HFF-Myc (cell line): ENCODE data around the gene UNK.

Experiments used
- DNase-seq: peaks from one replicate; pipeline ENCODE4 v3.0.0-alpha.2; 2011; ENCODE audit warnings: low read depth; ENCODE audit errors: extremely low read depth
- H3K4me3 ChIP-seq: replicated peaks from 2 replicates; pipeline ENCODE4 v1.5.1; 2011; ENCODE audit warnings: low read depth, mild to moderate bottlenecking, control low read depth, low read length
- TF ChIP-seq, protein P1 (sequence below): IDR thresholded peaks from 2 replicates; pipeline ENCODE4 v1.5.1; 2012; ENCODE audit warnings: mild to moderate bottlenecking, low read depth, low read length, control low read depth; ENCODE audit errors: missing control alignments

Gene UNK

DNA sequence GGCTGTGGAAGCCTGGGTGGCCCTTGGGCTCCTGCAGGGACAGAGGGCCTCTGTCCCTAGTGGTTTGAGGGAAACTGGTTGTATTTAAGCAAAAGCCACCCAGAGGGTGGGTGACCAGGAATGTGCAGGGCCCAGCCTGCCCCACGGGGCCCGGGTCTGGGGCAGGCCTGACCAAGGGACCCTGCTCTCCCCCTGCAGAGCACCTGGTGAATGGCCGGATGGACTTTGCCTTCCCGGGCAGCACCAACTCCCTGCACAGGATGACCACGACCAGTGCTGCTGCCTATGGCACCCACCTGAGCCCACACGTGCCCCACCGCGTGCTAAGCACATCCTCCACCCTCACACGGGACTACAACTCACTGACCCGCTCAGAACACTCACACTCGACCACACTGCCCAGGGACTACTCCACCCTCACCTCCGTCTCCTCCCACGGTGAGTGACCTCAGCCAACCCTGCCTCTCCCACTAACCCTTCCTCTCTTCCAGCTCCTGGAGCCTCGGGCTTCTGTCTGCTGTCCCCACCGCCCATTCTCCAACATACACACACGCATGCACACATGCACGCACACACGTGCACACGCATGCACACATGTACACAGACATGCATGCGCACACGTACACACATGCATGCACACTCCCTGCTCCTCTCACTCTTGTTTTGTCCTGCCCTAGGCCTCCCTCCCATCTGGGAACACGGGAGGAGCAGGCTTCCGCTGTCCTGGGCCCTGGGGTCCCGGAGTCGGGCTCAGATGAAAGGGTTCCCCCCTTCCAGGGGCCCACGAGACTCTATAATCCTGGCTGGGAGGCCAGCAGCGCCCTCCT, 30.0 kb upstream of the UNK start:
- H3K4me3 ChIP-seq: no peak overlapping the region
- no peak for DNase-seq
- TF ChIP-seq, protein P1, sequence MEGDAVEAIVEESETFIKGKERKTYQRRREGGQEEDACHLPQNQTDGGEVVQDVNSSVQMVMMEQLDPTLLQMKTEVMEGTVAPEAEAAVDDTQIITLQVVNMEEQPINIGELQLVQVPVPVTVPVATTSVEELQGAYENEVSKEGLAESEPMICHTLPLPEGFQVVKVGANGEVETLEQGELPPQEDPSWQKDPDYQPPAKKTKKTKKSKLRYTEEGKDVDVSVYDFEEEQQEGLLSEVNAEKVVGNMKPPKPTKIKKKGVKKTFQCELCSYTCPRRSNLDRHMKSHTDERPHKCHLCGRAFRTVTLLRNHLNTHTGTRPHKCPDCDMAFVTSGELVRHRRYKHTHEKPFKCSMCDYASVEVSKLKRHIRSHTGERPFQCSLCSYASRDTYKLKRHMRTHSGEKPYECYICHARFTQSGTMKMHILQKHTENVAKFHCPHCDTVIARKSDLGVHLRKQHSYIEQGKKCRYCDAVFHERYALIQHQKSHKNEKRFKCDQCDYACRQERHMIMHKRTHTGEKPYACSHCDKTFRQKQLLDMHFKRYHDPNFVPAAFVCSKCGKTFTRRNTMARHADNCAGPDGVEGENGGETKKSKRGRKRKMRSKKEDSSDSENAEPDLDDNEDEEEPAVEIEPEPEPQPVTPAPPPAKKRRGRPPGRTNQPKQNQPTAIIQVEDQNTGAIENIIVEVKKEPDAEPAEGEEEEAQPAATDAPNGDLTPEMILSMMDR: no peak

DNA sequence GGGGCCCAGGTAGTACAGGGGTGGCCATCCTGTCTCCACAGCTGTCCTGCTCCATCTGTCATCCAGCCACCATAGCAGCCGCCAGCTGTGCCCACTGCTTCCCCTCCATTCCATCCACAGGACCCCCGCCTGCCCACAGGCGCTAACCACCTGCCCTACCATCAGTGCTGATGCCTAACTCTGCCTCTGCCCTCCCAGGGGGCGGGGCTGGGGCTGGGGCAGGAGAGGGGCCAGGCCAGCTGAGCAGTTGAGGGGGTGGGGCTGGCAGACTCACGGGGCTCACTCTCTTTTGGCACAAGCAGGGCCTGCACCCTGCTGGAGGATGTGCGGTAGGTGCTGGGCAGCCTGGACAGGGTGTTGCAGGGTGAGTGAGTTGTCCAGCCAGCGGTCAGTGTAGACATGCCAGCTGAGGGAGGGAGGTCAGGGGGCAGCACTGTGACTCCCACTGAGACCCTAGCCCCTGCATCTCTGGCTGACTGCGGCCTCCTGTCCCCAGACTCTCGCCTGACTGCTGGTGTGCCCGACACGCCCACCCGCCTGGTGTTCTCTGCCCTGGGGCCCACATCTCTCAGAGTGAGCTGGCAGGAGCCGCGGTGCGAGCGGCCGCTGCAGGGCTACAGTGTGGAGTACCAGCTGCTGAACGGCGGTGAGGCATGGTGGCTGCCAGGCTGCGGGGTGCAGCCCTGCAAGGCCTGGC, 29.3 kb upstream of the UNK start:
- H3K4me3 ChIP-seq: no peak overlapping the region
- TF ChIP-seq, protein P1: no peak
- no peak for DNase-seq

DNA sequence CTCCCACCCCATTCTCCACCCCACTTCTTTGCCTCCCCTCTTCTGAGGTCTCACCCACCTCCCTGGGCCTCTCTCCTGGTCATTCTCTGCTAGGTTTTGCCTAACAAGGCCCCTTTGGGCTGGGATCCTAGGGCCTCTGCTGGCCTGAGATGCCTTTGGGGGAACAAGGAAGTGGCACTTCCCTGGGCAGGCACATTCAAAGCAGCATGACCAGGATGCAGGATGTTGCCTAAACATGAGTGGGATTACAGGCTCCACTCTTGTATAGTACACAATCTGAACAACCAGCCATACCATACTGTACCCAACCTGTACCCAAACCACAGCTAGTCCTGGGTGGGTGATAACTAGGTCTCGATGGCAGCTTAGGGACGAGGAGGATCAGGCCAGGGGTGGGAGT, 28.6 kb upstream of the UNK start:
- H3K4me3 ChIP-seq: no peak overlapping the region
- DNase-seq: no peak
- TF ChIP-seq, protein P1: no peak

DNA sequence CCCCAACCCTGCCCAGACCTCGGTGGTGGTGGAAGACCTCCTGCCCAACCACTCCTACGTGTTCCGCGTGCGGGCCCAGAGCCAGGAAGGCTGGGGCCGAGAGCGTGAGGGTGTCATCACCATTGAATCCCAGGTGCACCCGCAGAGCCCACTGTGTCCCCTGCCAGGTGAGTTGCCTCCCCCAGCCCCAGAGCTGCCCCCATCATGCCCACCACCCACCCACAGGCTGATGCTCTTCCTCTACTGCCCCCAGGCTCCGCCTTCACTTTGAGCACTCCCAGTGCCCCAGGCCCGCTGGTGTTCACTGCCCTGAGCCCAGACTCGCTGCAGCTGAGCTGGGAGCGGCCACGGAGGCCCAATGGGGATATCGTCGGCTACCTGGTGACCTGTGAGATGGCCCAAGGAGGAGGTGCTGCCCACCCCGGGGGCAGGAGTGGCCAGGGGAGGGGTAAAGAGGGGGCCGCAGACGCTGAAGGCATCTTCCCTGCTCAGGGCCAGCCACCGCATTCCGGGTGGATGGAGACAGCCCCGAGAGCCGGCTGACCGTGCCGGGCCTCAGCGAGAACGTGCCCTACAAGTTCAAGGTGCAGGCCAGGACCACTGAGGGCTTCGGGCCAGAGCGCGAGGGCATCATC, 28.0 kb upstream of the UNK start:
- TF ChIP-seq, protein P1: no peak
- DNase-seq: no peak
- H3K4me3 ChIP-seq: no peak overlapping the region

DNA sequence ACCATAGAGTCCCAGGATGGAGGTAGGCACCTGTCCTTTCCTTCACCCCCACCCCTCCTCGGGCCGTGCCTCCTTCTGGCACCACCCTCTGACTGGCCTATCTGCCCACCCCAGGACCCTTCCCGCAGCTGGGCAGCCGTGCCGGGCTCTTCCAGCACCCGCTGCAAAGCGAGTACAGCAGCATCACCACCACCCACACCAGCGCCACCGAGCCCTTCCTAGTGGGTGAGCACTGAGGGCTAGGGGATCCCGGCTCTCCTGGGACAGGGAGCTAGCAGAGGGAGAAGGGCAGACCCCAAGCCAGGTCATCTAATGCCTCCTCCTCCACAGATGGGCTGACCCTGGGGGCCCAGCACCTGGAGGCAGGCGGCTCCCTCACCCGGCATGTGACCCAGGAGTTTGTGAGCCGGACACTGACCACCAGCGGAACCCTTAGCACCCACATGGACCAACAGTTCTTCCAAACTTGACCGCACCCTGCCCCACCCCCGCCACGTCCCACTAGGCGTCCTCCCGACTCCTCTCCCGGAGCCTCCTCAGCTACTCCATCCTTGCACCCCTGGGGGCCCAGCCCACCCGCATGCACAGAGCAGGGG, 27.4 kb upstream of the UNK start:
- TF ChIP-seq, protein P1: no peak
- H3K4me3 ChIP-seq: no peak overlapping the region
- no peak for DNase-seq

DNA sequence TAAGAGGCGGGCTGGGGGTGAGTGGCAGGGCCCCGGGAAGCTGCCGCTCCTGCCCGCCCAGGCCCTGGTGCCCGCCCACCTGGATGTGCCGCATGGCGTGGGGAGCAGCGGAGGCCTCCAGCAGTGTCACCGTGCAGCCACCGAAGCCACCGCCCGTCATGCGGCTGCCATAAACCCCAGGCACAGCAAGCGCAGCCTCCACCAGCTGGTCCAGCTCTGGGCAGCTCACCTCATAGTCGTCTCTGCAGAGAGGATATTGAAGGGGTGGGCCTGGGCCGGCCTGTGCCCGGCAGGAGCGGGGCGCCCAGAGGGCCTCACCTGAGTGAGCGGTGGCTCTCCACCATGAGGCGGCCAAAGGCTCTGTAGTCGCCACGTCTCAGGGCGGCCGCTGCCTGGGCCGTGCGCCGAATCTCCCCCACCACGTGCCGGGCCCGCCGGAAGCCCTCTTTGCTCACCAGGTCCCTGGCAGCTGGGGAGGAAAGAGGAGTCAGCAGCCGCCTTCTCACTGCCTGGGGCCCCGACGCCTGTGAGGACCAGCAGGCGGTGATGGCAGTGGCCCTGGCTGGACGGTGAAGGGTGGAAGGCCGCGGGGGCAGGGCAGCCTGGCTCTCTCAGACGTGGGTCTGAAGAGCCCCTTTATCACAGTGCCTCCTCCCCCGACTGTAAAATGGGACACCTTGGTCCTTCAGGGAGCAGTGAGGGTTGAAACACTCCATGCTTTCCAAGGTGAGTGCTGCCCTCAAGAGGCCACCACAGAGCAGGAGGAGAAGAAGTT, 26.3 kb upstream of the UNK start:
- DNase-seq: no peak
- TF ChIP-seq, protein P1: peak; percentile 40
- no peak overlapping the region for H3K4me3 ChIP-seq
